ENCODE results near the gene SGIP1.

The SGIP1 gene

DNA sequence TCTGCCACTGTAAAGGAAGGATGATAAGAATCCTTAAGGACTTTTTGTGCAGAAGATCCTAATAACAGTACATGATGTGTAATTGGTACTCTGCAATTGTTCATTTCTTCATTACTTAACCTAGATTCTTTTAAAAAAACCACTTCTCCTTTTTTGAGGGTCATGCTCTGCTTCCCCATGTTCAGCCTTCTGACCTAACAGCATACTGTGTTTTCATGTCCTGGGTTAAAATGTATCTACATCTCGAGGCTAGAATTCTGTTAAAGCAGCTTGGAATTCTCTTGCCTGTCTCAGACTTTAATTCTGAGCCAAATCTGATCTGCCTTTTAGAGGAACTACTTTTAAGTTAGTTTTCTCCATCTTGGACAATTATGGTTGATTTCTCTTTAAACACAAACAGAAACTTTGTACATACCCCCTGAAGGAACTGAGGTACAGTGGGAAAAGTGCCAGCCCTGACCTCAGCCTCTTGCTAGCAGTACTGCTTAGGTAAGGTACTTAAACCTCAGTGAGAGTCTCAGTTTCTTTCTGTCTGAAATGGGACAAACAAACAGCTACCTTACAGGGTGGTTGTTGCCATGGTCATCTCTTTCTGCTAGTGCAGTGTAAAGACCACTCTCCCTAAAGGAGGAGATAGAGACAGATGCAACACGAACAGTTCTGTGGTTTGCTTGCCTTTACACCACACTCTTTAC lies 115.1 kb downstream of the SGIP1 start:
- TF ChIP-seq, protein P1, sequence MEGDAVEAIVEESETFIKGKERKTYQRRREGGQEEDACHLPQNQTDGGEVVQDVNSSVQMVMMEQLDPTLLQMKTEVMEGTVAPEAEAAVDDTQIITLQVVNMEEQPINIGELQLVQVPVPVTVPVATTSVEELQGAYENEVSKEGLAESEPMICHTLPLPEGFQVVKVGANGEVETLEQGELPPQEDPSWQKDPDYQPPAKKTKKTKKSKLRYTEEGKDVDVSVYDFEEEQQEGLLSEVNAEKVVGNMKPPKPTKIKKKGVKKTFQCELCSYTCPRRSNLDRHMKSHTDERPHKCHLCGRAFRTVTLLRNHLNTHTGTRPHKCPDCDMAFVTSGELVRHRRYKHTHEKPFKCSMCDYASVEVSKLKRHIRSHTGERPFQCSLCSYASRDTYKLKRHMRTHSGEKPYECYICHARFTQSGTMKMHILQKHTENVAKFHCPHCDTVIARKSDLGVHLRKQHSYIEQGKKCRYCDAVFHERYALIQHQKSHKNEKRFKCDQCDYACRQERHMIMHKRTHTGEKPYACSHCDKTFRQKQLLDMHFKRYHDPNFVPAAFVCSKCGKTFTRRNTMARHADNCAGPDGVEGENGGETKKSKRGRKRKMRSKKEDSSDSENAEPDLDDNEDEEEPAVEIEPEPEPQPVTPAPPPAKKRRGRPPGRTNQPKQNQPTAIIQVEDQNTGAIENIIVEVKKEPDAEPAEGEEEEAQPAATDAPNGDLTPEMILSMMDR (conservative IDR thresholded peaks at IDR 0.05; ENCODE audit: low read depth, low read length), result no peak
- H3K4me2 ChIP-seq, result peak overlapping the region; percentile 80
- no peaks in the 10 kb centered on the region for H3K27me3 ChIP-seq (ENCODE audit: insufficient read depth, low read depth)
- H3K79me2 ChIP-seq (ENCODE audit: insufficient read depth, low read depth), result no peaks in the 10 kb centered on the region
- H3K4me3 ChIP-seq (IDR thresholded peaks at IDR 0.05; ENCODE audit: insufficient read depth, low read depth, low read length), result no peak overlapping the region
- no peaks in the 10 kb centered on the region for H4K20me1 ChIP-seq (ENCODE audit: insufficient read depth)
- H3K9ac ChIP-seq, result no peak overlapping the region; the same call in 1 of the 2 replicates
- H3K36me3 ChIP-seq (ENCODE audit: insufficient read depth), result no peaks in the 10 kb centered on the region
- peak overlapping the region; percentile 53 for H3K27ac ChIP-seq
- H2AFZ ChIP-seq (ENCODE audit: low read depth), result peak overlapping the region; percentile 17
- H3K4me1 ChIP-seq (ENCODE audit: low read depth, poor library complexity, severe bottlenecking), result peaks cover 27% of the 10 kb centered on the region

DNA sequence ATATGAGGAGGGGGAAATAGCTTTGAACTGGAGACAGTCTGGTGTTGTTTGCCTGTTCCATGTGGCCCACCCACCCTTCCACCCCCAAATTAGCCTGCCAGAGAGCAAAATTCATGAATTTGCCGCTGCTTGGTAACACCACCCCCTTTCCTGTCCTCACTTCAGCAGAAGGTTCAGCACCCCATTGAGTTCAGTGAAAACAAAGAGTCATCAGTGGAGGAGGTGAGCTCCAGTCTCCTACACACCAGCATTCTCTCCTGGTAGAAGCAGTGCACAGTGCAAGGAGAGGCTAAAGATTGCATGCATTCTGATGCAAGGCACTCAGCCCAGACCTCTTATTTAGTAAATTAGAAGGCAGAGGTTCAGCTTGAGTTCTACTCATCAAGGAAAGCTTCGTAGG lies 118.6 kb downstream of the SGIP1 start:
- Histone ChIP-seq H2AFZ (ENCODE audit: low read depth) (no peak overlapping the region), H3K4me1 (ENCODE audit: low read depth, poor library complexity, severe bottlenecking) (peaks cover 27% of the 10 kb centered on the region), H3K27me3 (ENCODE audit: insufficient read depth, low read depth) (no peaks in the 10 kb centered on the region)

DNA sequence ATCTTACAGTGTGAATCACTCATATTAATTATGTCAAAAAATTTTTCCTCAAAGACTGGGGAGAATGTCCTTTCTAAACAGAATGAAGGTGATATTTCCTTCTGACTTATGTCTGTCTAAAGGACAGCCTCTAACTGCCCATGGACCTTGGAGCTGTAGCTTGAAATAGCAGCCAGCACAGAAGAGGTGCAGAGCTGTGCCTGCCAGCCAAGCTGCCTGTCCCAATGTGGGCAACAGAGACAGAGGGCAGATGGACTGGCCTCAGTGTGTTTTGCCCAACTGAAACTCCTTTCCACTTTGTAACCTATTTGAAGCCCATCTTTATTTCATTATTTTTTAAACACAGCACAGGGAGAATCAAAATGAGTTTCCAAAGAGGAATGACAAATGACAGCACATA lies 120.7 kb downstream of the SGIP1 start:
- TF ChIP-seq, protein P1 (conservative IDR thresholded peaks at IDR 0.05; ENCODE audit: low read depth, low read length), result no peak

More for the DNA sequence above, 118.6 kb downstream of the SGIP1 start:
- no peak overlapping the region for H3K4me2 ChIP-seq
- TF ChIP-seq, protein P1 (conservative IDR thresholded peaks at IDR 0.05; ENCODE audit: low read depth, low read length), result no peak
- no peak overlapping the region for H3K9ac ChIP-seq
- H3K79me2 ChIP-seq (ENCODE audit: insufficient read depth, low read depth), result no peaks in the 10 kb centered on the region
- H3K36me3 ChIP-seq (ENCODE audit: insufficient read depth), result no peaks in the 10 kb centered on the region
- no peaks in the 10 kb centered on the region for H4K20me1 ChIP-seq (ENCODE audit: insufficient read depth)
- no peak overlapping the region for H3K4me3 ChIP-seq (IDR thresholded peaks at IDR 0.05; ENCODE audit: insufficient read depth, low read depth, low read length)
- H3K27ac ChIP-seq, result no peak overlapping the region

DNA sequence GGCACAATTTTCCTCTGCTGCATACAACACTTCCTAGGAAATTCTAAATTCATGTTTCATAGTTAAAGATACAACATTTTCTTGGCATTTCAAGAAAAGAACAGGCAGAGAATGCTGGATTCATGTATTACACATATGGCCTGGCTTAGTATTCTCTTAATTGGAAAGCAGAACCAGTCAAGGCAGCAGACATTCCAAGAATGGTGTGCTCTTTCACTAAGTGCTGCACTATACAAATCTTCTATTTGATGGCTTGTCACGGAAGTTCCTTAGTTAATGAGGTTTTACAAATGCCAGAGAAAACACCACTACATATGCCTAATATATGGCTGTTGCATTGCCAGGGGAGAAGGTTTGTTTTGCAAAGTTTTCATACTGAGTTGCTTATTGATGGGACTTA lies 137.5 kb downstream of the SGIP1 start:
- no peaks in the 10 kb centered on the region for H3K27me3 ChIP-seq (ENCODE audit: insufficient read depth, low read depth)
- no peaks in the 10 kb centered on the region for H3K79me2 ChIP-seq (ENCODE audit: insufficient read depth, low read depth)
- H3K4me2 ChIP-seq, result no peak overlapping the region
- H4K20me1 ChIP-seq (ENCODE audit: insufficient read depth), result no peaks in the 10 kb centered on the region
- TF ChIP-seq, protein P1 (conservative IDR thresholded peaks at IDR 0.05; ENCODE audit: low read depth, low read length), result no peak
- no peak overlapping the region for H3K27ac ChIP-seq
- H3K4me1 ChIP-seq (ENCODE audit: low read depth, poor library complexity, severe bottlenecking), result no peaks in the 10 kb centered on the region
- no peak overlapping the region for H3K9ac ChIP-seq
- H3K4me3 ChIP-seq (IDR thresholded peaks at IDR 0.05; ENCODE audit: insufficient read depth, low read depth, low read length), result no peak overlapping the region
- no peak overlapping the region for H2AFZ ChIP-seq (ENCODE audit: low read depth)
- no peaks in the 10 kb centered on the region for H3K36me3 ChIP-seq (ENCODE audit: insufficient read depth)

More for the DNA sequence above, 120.7 kb downstream of the SGIP1 start:
- no peak overlapping the region for H2AFZ ChIP-seq (ENCODE audit: low read depth)
- H3K4me2 ChIP-seq, result no peak overlapping the region
- H3K79me2 ChIP-seq (ENCODE audit: insufficient read depth, low read depth), result no peaks in the 10 kb centered on the region
- no peaks in the 10 kb centered on the region for H4K20me1 ChIP-seq (ENCODE audit: insufficient read depth)
- no peaks in the 10 kb centered on the region for H3K36me3 ChIP-seq (ENCODE audit: insufficient read depth)
- peaks cover 13% of the 10 kb centered on the region for H3K4me1 ChIP-seq (ENCODE audit: low read depth, poor library complexity, severe bottlenecking)
- no peaks in the 10 kb centered on the region for H3K27me3 ChIP-seq (ENCODE audit: insufficient read depth, low read depth)
- H3K27ac ChIP-seq, result no peak overlapping the region
- H3K4me3 ChIP-seq (IDR thresholded peaks at IDR 0.05; ENCODE audit: insufficient read depth, low read depth, low read length), result no peak overlapping the region
- no peak overlapping the region for H3K9ac ChIP-seq
